H1 (cell line): ENCODE measurements around the gene ZDHHC19. TPM values are rescaled to one million over a fixed set of nuclear protein-coding genes. Genes with fewer than 3 reads are reported as not detected.

Source experiments
- E2F6 ChIP-seq: IDR thresholded peaks from 2 replicates; pipeline ENCODE4 v1.6.1; 2012; ENCODE audit warnings: inconsistent platforms
- RFX5 ChIP-seq: IDR thresholded peaks from 2 replicates; pipeline ENCODE4 v1.6.1; 2011; ENCODE audit warnings: low read depth, low read length, improper control_type of control experiment, borderline replicate concordance
- SIN3A ChIP-seq, 2 experiments: IDR thresholded peaks in 1 of 2; conservative IDR thresholded peaks in 1 of 2; 2 replicates each; pipeline ENCODE4 v1.6.1; 2011 to 2012; ENCODE audit warnings: low read length in 2 of 2, improper control_type of control experiment in 1 of 2, low read depth in 1 of 2, mild to moderate bottlenecking in 1 of 2
- polyA plus RNA-seq, 7 experiments: library from polyadenylated mRNA; depleted of rRNA in 3 of 7; stranded (reverse) in 5 of 7; unstranded in 2 of 7; fragments of >200 nt in 5 of 7; fragments of 200-250 nt in 2 of 7; gene quantifications; 1 replicate in 5 of 7; 2 replicates in 1 of 7; 4 replicates in 1 of 7; pipeline versions ENCODE4 v1.2.1 to v1.2.3, GENCODE V29; 2011 to 2013; ENCODE audit warnings: missing spikeins in 2 of 7, mixed read lengths in 2 of 7
- total RNA-seq: library from RNA; stranded (reverse); fragmentation: NEBNext Ultra II Directional; extraction: Animal tissue kit (Norgen Biotek cat#: 25700); gene quantifications from 2 replicates; pipeline ENCODE4 v1.2.1, GENCODE V29; 2021

The ZDHHC19 gene
- total and polyA plus RNA-seq, 2 of the 8 experiments (the other 6 are each of a cell fraction or from before 2014, with no cell fraction given) = 2.5 to 4.1 TPM

- TF ChIP-seq E2F6 (no peak), RFX5 (no peak), SIN3A (conservative IDR thresholded peaks at IDR 0.05 in 1 of 2, IDR thresholded peaks at IDR 0.05 in 1 of 2; ENCODE audit: low read depth in 1 of 2, low read length in 2 of 2) (peak; percentile 33 to 69; a peak in 1 of 4 replicates)
These were observed 24.3 kb downstream of the ZDHHC19 start (continued) for GRCh38 chr3:196186651-196187573.
